GM12891 (cell line): ENCODE results near the gene PACSIN1.
A peak's percentile ranks its signal among the peaks of the same experiment; 100 is the strongest.

Experiments used
- DNase-seq: peaks from one replicate; pipeline ENCODE4 v3.0.0; 2011; ENCODE audit warnings: low spot score; ENCODE audit not compliant: insufficient read length
- FAIRE-seq: peaks from 2 replicates; lab custom pipeline; 2011; peaks lifted over from hg19 to GRCh38; lab: Jason Lieb, UNC
- PAX5 ChIP-seq: IDR thresholded peaks from 2 replicates; pipeline ENCODE4 v1.6.1; 2011; ENCODE audit warnings: low read length, moderate library complexity, mild to moderate bottlenecking; ENCODE audit not compliant: insufficient read depth, severe bottlenecking
- POLR2A ChIP-seq: IDR thresholded peaks from 2 replicates; pipeline ENCODE4 v1.6.1; 2011; ENCODE audit warnings: low read depth, low read length, control low read depth
- POLR2AphosphoS5 ChIP-seq: IDR thresholded peaks from 2 replicates; pipeline ENCODE4 v1.6.1; 2011; ENCODE audit warnings: low read depth, low read length, control low read depth
- POU2F2 ChIP-seq: IDR thresholded peaks from 2 replicates; pipeline ENCODE4 v1.6.1; 2011; ENCODE audit warnings: low read depth, mild to moderate bottlenecking, control low read depth, low read length, moderate library complexity
- SPI1 ChIP-seq: IDR thresholded peaks from 2 replicates; pipeline ENCODE4 v1.6.1; 2011; ENCODE audit warnings: low read depth, low read length, control low read depth
- TAF1 ChIP-seq: IDR thresholded peaks from 2 replicates; pipeline ENCODE4 v1.6.1; 2011; ENCODE audit warnings: low read depth, low read length, control low read depth

Gene PACSIN1

GRCh38 chr6:34518669-34519365 is 52.9 kb downstream of the PACSIN1 start:
- FAIRE-seq (no peak), DNase-seq (no peak)
- TF ChIP-seq POU2F2 (no peak), POLR2AphosphoS5 (no peak), TAF1 (no peak), SPI1 (no peak), PAX5 (no peak), POLR2A (no peak)

GRCh38 chr6:34519971-34520644 is 54.2 kb downstream of the PACSIN1 start:
- no peak for FAIRE-seq
- no peak for DNase-seq
- TF ChIP-seq PAX5 (no peak), POLR2AphosphoS5 (no peak), POU2F2 (no peak), POLR2A (no peak), TAF1 (no peak), SPI1 (no peak)

- DNase-seq, result no peak
- no peak for TF ChIP-seq POU2F2
- TF ChIP-seq TAF1, result no peak
- no peak for FAIRE-seq
These were observed 55.0 kb downstream of the PACSIN1 start for GRCh38 chr6:34520645-34521462.

GRCh38 chr6:34521463-34522285 is 55.8 kb downstream of the PACSIN1 start:
- DNase-seq (no peak), FAIRE-seq (no peak)
- TF ChIP-seq POU2F2, result no peak
- 0 out of 2 replicates have a peak, but pooled peaks have one; percentile 15 for TF ChIP-seq SPI1

GRCh38 chr6:34522761-34523160 is 56.9 kb downstream of the PACSIN1 start:
- DNase-seq, result no peak
- no peak for FAIRE-seq

GRCh38 chr6:34523441-34524206 is 57.7 kb downstream of the PACSIN1 start:
- no peak for DNase-seq
- FAIRE-seq, result no peak
- TF ChIP-seq POLR2A (no peak), TAF1 (no peak), SPI1 (no peak), POU2F2 (no peak), POLR2AphosphoS5 (no peak), PAX5 (no peak)

More at GRCh38 chr6:34522761-34523160, 56.9 kb downstream of the PACSIN1 start:
- TF ChIP-seq POLR2A (no peak), PAX5 (no peak), POLR2AphosphoS5 (no peak), POU2F2 (no peak)

- TF ChIP-seq POLR2AphosphoS5 (no peak), TAF1 (no peak), POLR2A (no peak), PAX5 (no peak), POU2F2 (no peak), SPI1 (no peak)
- FAIRE-seq (no peak), DNase-seq (no peak)
These were observed 58.6 kb downstream of the PACSIN1 start for GRCh38 chr6:34524499-34524898.

- FAIRE-seq (no peak), DNase-seq (no peak)
- no peak for TF ChIP-seq POU2F2
- no peak for TF ChIP-seq SPI1
- TF ChIP-seq POLR2AphosphoS5, result no peak
- no peak for TF ChIP-seq TAF1
- TF ChIP-seq POLR2A, result no peak
- TF ChIP-seq PAX5, result no peak
These were observed 59.1 kb downstream of the PACSIN1 start for GRCh38 chr6:34524971-34525370.
